Lower lobe of right lung (tissue), 2 donors: ENCODE data around the gene CTTNBP2NL. TPM values are rescaled to one million over a fixed set of nuclear protein-coding genes. Genes with fewer than 3 reads are reported as not detected.
"Not testable (repeated sequence)": the region's sequence is repeated elsewhere in the genome, so short reads cannot be mapped to it uniquely, and the experiment has no call there.

Experiments used
- ATAC-seq, 2 donors: fragments of 200-7000 bp; cut with Tn5 transposase; one replicate each; pipeline ENCODE4 v1.9.1; 2020 to 2022; ENCODE audit warnings: mild to moderate bottlenecking in 2 of 2, moderate library complexity in 2 of 2
- DNase-seq: peaks from one replicate; pipeline ENCODE4 v3.0.0-alpha.2; 2020
- H3K27ac ChIP-seq: fragments of 200-600 bp; one replicate; pipeline ENCODE4 v1.8.0; 2022
- H3K27me3 ChIP-seq: fragments of 200-600 bp; one replicate; pipeline ENCODE4 v1.8.0; 2022; ENCODE audit warnings: low read depth
- H3K36me3 ChIP-seq: fragments of 200-600 bp; one replicate; pipeline ENCODE4 v1.8.0; 2022; ENCODE audit warnings: mild to moderate bottlenecking
- H3K4me1 ChIP-seq: fragments of 200-600 bp; one replicate; pipeline ENCODE4 v1.8.0; 2022
- H3K4me3 ChIP-seq: fragments of 200-600 bp; one replicate; pipeline ENCODE4 v1.8.0; 2022; ENCODE audit warnings: mild to moderate bottlenecking
- H3K9me3 ChIP-seq: fragments of 200-600 bp; one replicate; pipeline ENCODE4 v1.8.0; 2022
- intact Hi-C: fragments of 100-400 bp; cut with DNase I; formaldehyde crosslinking; loops from one replicate; pipeline ENCODE4 v1.11.0; 2022
- total RNA-seq: library from RNA; stranded (reverse); fragmentation: NEBNext Ultra II Directional; extraction: Animal tissue kit (Norgen Biotek cat#: 25700); gene quantifications from one replicate; pipeline ENCODE4 v1.2.1, GENCODE V29; 2021
- TF ChIP-seq, protein P1 (sequence below): fragments of 200-600 bp; IDR thresholded peaks from one replicate; pipeline ENCODE4 v1.8.0; 2022; ENCODE audit warnings: antibody characterized with exemption, mild to moderate bottlenecking
- donor health status: DM: no; HTN: yes; CAD: no; lungs with severe emphysema.

The CTTNBP2NL gene
- total RNA-seq, 1 donor from 2014 or later, result 56.3 TPM

DNA sequence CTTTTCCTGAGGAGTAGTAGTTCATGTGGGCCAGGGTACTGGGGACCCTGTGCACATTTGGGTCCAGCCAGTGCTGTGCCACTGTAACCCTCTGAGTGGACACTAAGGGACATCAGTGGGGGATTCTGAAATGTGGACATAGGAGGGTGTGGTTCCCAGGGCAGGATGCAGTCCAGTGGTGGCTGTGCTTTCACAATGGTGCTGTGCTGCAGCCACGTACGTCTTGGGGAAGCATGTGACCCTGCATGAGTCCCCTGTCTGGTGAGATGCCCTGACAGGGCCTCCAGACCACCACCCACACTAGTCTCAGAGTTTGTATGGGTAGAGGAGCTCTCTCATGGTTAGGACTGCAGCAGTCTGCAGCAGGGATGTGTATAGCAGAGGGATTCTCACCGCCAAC is 75.0 kb downstream of the CTTNBP2NL start:
- DNase-seq (no peak), ATAC-seq (no peak)
- intact Hi-C loops, result no loop called here
- no peak overlapping the region for H3K4me3 ChIP-seq
- H3K4me1 ChIP-seq, result peaks cover 12% of the 10 kb centered on the region
- H3K27me3 ChIP-seq, result no peaks in the 10 kb centered on the region
- H3K9me3 ChIP-seq, result no peaks in the 10 kb centered on the region
- no peaks in the 10 kb centered on the region for H3K36me3 ChIP-seq
- H3K27ac ChIP-seq, result no peak overlapping the region
- TF ChIP-seq, protein P1, sequence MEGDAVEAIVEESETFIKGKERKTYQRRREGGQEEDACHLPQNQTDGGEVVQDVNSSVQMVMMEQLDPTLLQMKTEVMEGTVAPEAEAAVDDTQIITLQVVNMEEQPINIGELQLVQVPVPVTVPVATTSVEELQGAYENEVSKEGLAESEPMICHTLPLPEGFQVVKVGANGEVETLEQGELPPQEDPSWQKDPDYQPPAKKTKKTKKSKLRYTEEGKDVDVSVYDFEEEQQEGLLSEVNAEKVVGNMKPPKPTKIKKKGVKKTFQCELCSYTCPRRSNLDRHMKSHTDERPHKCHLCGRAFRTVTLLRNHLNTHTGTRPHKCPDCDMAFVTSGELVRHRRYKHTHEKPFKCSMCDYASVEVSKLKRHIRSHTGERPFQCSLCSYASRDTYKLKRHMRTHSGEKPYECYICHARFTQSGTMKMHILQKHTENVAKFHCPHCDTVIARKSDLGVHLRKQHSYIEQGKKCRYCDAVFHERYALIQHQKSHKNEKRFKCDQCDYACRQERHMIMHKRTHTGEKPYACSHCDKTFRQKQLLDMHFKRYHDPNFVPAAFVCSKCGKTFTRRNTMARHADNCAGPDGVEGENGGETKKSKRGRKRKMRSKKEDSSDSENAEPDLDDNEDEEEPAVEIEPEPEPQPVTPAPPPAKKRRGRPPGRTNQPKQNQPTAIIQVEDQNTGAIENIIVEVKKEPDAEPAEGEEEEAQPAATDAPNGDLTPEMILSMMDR, result no peak

DNA sequence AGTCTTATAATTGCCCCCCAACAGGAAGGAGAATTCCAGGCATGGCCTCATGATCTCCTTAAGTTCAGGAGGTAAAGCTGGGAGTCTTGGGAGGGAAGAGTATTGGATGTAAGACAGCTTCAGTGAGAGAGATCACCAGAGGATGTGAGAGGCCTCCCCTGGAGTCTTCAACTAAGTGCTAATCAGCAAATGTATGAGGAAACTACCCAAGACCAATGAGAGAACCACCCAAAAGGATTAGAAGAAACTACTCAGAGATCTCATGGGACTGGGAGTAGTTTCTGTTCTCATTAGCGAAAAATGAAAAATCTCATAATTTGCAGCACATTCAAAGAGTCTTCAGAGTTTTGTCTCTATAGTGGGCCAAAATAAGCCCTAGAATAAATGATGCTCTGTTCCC is 76.1 kb downstream of the CTTNBP2NL start:
- H3K4me3 ChIP-seq, result no peak overlapping the region
- no peak overlapping the region for H3K27ac ChIP-seq
- peaks cover 3% of the 10 kb centered on the region for H3K9me3 ChIP-seq
- TF ChIP-seq, protein P1, result no peak
- peaks cover 2% of the 10 kb centered on the region for H3K4me1 ChIP-seq
- ATAC-seq, result no peak
- intact Hi-C loops, result no loop called here
- H3K36me3 ChIP-seq, result no peaks in the 10 kb centered on the region
- DNase-seq, result no peak
- no peaks in the 10 kb centered on the region for H3K27me3 ChIP-seq

GRCh38 chr1:112477550-112477949 is 81.5 kb downstream of the CTTNBP2NL start:
- Histone ChIP-seq H3K27me3 (no peaks in the 10 kb centered on the region), H3K4me3 (no peak overlapping the region), H3K27ac (no peak overlapping the region), H3K4me1 (no peaks in the 10 kb centered on the region), H3K9me3 (peaks cover 11% of the 10 kb centered on the region), H3K36me3 (no peaks in the 10 kb centered on the region)
- ATAC-seq, result no peak
- TF ChIP-seq, protein P1, result no peak
- DNase-seq, result no peak
- intact Hi-C loops, result no loop called here

- H3K4me1 ChIP-seq, result no peaks in the 10 kb centered on the region
- H3K36me3 ChIP-seq, result no peaks in the 10 kb centered on the region
- no peak overlapping the region for H3K27ac ChIP-seq
- peaks cover 11% of the 10 kb centered on the region for H3K9me3 ChIP-seq
- TF ChIP-seq, protein P1, result no peak
- intact Hi-C loops, result no loop called here
- H3K4me3 ChIP-seq, result no peak overlapping the region
- DNase-seq, result no peak
- no peaks in the 10 kb centered on the region for H3K27me3 ChIP-seq
- no peak for ATAC-seq
These were observed 82.3 kb downstream of the CTTNBP2NL start for GRCh38 chr1:112478314-112478713.

- DNase-seq, ATAC-seq, intact Hi-C loops, H3K4me1 ChIP-seq, H3K27ac ChIP-seq, H3K27me3 ChIP-seq, H3K4me3 ChIP-seq, H3K36me3 ChIP-seq, H3K9me3 ChIP-seq: not testable (repeated sequence)
These were observed 90.0 kb downstream of the CTTNBP2NL start for GRCh38 chr1:112486063-112486462.

DNA sequence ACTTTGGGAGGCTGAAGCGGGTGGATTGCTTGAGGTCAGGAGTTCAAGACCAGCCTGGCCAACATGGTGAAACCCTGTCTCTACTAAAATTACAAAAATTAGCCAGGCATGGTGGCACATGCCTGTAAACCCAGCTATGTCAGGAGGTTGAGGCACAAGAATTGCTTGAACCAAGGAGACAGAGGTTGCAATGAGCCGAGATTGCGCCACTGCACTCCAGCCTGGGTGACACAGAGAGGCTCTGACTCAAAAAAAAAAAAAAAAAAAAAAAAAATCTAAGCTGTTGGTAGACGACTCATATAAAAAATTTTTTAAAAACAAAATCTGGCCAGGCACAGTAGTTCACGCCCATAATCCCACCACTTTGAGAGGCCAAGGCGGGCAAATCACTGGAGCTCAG is 91.7 kb downstream of the CTTNBP2NL start:
- H3K27me3 ChIP-seq, ATAC-seq, DNase-seq, H3K4me1 ChIP-seq, H3K9me3 ChIP-seq, H3K4me3 ChIP-seq, H3K27ac ChIP-seq, H3K36me3 ChIP-seq, intact Hi-C loops: not testable (repeated sequence)

DNA sequence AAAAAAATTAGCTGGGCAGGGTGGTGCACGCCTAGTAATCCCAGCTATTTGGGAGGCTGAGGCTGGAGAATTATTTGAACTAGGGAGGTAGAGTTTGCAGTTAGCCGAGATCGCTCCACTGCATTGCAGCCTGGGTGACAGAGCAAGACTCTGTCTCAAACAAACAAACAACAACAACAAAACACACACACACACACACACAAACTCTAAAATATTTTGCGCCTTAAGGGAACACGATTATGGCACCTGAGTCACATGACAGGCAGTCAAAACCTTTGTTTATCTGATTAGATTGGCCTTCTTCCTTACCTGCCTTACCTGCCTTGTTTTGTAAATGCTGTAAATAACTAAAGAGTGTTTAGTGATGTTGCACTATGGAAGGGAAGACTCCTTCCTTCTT is 92.1 kb downstream of the CTTNBP2NL start:
- Histone ChIP-seq H3K36me3 (peaks cover 3% of the 10 kb centered on the region), H3K4me3 (no peak overlapping the region), H3K27me3 (no peaks in the 10 kb centered on the region), H3K4me1 (no peaks in the 10 kb centered on the region), H3K9me3 (no peaks in the 10 kb centered on the region), H3K27ac (no peak overlapping the region)
- intact Hi-C loops, result no loop called here
- ATAC-seq (no peak), DNase-seq (no peak)
- TF ChIP-seq, protein P1, result no peak
